H9 (cell line): ENCODE measurements around the gene MPP1. TPM values are rescaled to one million over a fixed set of nuclear protein-coding genes. Genes with fewer than 3 reads are reported as not detected.

Experiments used
- DNase-seq: peaks from one replicate; pipeline ENCODE4 v3.0.0-alpha.2; 2017
- H2AFZ ChIP-seq: one replicate; pipeline ENCODE4 v1.6.1; 2013; ENCODE audit warnings: mild to moderate bottlenecking, low read length, control low read depth, moderate library complexity
- H2AK5ac ChIP-seq: 2 replicates; pipeline ENCODE4 v1.6.1; 2013; ENCODE audit warnings: low read length, control low read depth, mixed read lengths; ENCODE audit not compliant: insufficient read length
- H2BK120ac ChIP-seq: one replicate; pipeline ENCODE4 v1.6.1; 2013; ENCODE audit warnings: low read depth, mild to moderate bottlenecking, low read length, control low read depth, inconsistent platforms; ENCODE audit not compliant: poor library complexity, severe bottlenecking
- H2BK12ac ChIP-seq: 2 replicates; pipeline ENCODE4 v1.6.1; 2013; ENCODE audit warnings: low read length, control low read depth, mixed read lengths, low read depth; ENCODE audit not compliant: insufficient read length
- H2BK15ac ChIP-seq: 2 replicates; pipeline ENCODE4 v1.6.1; 2013; ENCODE audit warnings: low read depth, low read length, control low read depth
- H2BK20ac ChIP-seq: one replicate; pipeline ENCODE4 v1.6.1; 2013; ENCODE audit warnings: low read depth, mild to moderate bottlenecking, low read length, control low read depth, inconsistent platforms; ENCODE audit not compliant: poor library complexity, severe bottlenecking
- H2BK5ac ChIP-seq: 2 replicates; pipeline ENCODE4 v1.6.1; 2013; ENCODE audit warnings: low read length, control low read depth, mixed read lengths; ENCODE audit not compliant: insufficient read length
- H3K14ac ChIP-seq: 2 replicates; pipeline ENCODE4 v1.6.1; 2013; ENCODE audit warnings: low read length, control low read depth; ENCODE audit not compliant: insufficient read depth
- H3K18ac ChIP-seq: 2 replicates; pipeline ENCODE4 v1.6.1; 2013; ENCODE audit warnings: low read depth, mild to moderate bottlenecking, mixed read lengths, low read length, control low read depth; ENCODE audit not compliant: insufficient read length
- H3K23ac ChIP-seq: 2 replicates; pipeline ENCODE4 v1.6.1; 2013; ENCODE audit warnings: low read length, control low read depth, mixed read lengths, low read depth; ENCODE audit not compliant: insufficient read length
- H3K23me2 ChIP-seq: 2 replicates; pipeline ENCODE4 v1.6.1; 2013; ENCODE audit warnings: low read depth, mild to moderate bottlenecking, mixed read lengths, low read length, control low read depth; ENCODE audit not compliant: insufficient read length, poor library complexity, severe bottlenecking
- H3K27ac ChIP-seq: 2 replicates; pipeline ENCODE4 v1.5.1; 2013; ENCODE audit warnings: low read length, control low read depth, mixed read lengths, low read depth; ENCODE audit not compliant: insufficient read length
- H3K27me3 ChIP-seq: 2 replicates; pipeline ENCODE4 v1.6.1; 2013; ENCODE audit warnings: low read length, control low read depth, inconsistent platforms; ENCODE audit not compliant: insufficient read depth
- H3K4ac ChIP-seq: 2 replicates; pipeline ENCODE4 v1.6.1; 2013; ENCODE audit warnings: low read depth, mild to moderate bottlenecking, control low read depth, inconsistent platforms, low read length, moderate library complexity
- H3K4me1 ChIP-seq: 2 replicates; pipeline ENCODE4 v1.6.1; 2013; ENCODE audit warnings: low read length, control low read depth, inconsistent platforms; ENCODE audit not compliant: insufficient read depth
- H3K4me2 ChIP-seq: 2 replicates; pipeline ENCODE4 v1.6.1; 2013; ENCODE audit warnings: low read length, control low read depth, mixed read lengths; ENCODE audit not compliant: insufficient read length, insufficient read depth
- H3K56ac ChIP-seq: 2 replicates; pipeline ENCODE4 v1.6.1; 2013; ENCODE audit warnings: low read depth, mild to moderate bottlenecking, mixed read lengths, low read length, control low read depth; ENCODE audit not compliant: insufficient read length
- H3K79me1 ChIP-seq: 2 replicates; pipeline ENCODE4 v1.6.1; 2013; ENCODE audit warnings: low read depth, mild to moderate bottlenecking, moderate library complexity, low read length, control low read depth, inconsistent platforms; ENCODE audit not compliant: insufficient read depth, poor library complexity, severe bottlenecking
- H3K79me2 ChIP-seq: 2 replicates; pipeline ENCODE4 v1.6.1; 2013; ENCODE audit warnings: low read length, control low read depth, inconsistent platforms; ENCODE audit not compliant: insufficient read depth
- H3K9ac ChIP-seq: 2 replicates; pipeline ENCODE4 v1.6.1; 2013; ENCODE audit warnings: low read length, control low read depth, mixed read lengths; ENCODE audit not compliant: insufficient read length; ENCODE audit errors: extremely low read depth
- H3K9me3 ChIP-seq: one replicate; pipeline ENCODE4 v1.6.1; 2013; ENCODE audit warnings: low read depth, low read length, inconsistent platforms; ENCODE audit not compliant: control insufficient read depth
- H3T11ph ChIP-seq: one replicate; pipeline ENCODE4 v1.6.1; 2013; ENCODE audit warnings: mild to moderate bottlenecking, low read length, control low read depth, inconsistent platforms
- H4K20me1 ChIP-seq: one replicate; pipeline ENCODE4 v1.6.1; 2013; ENCODE audit not compliant: control insufficient read depth, insufficient read length, insufficient read depth
- H4K5ac ChIP-seq: 2 replicates; pipeline ENCODE4 v1.6.1; 2013; ENCODE audit warnings: low read depth, mild to moderate bottlenecking, mixed read lengths, low read length, control low read depth; ENCODE audit not compliant: insufficient read length
- H4K8ac ChIP-seq: replicated peaks from 2 replicates; pipeline ENCODE4 v1.6.1; 2013; ENCODE audit warnings: low read length, control low read depth, mixed read lengths, low read depth; ENCODE audit not compliant: insufficient read length
- H4K91ac ChIP-seq: 2 replicates; pipeline ENCODE4 v1.6.1; 2013; ENCODE audit warnings: low read depth, mild to moderate bottlenecking, moderate library complexity, mixed read lengths, low read length, control low read depth; ENCODE audit not compliant: insufficient read length
- H3K27ac Mint-ChIP-seq, 3 experiments: 2 replicates in 2 of 3; 3 replicates in 1 of 3; pipeline ENCODE4 v1.8.0; 2020 to 2021; ENCODE audit warnings: mixed read lengths in 3 of 3, mild to moderate bottlenecking in 1 of 3, moderate library complexity in 1 of 3
- H3K27me3 Mint-ChIP-seq: 2 replicates; pipeline ENCODE4 v1.8.0; 2021; ENCODE audit warnings: low read depth, mild to moderate bottlenecking, moderate library complexity, mixed read lengths
- H3K36me3 Mint-ChIP-seq, 3 experiments: 2 replicates in 2 of 3; 3 replicates in 1 of 3; pipeline ENCODE4 v1.8.0; 2020 to 2021; ENCODE audit warnings: low read depth in 3 of 3, mixed read lengths in 3 of 3; ENCODE audit not compliant: insufficient read depth in 1 of 3
- H3K4me1 Mint-ChIP-seq, 2 experiments: 2 replicates each; pipeline ENCODE4 v1.8.0; 2020; ENCODE audit warnings: mixed read lengths in 2 of 2
- H3K4me3 Mint-ChIP-seq, 2 experiments: 2 replicates in 1 of 2; 3 replicates in 1 of 2; pipeline ENCODE4 v1.8.0; 2020 to 2021; ENCODE audit warnings: mild to moderate bottlenecking in 2 of 2, mixed read lengths in 2 of 2, moderate library complexity in 1 of 2
- H3K9me3 Mint-ChIP-seq, 2 experiments: 2 replicates in 1 of 2; 3 replicates in 1 of 2; pipeline ENCODE4 v1.8.0; 2020; ENCODE audit warnings: mild to moderate bottlenecking in 2 of 2, mixed read lengths in 2 of 2, moderate library complexity in 1 of 2
- WGBS: extraction: QIAGEN DNeasy Blood & Tissue Kit; methylation state at CpG from one replicate; pipeline ENCODE4 v1.1.7; 2013; ENCODE audit warnings: missing lambda C conversion rate, low lambda C conversion rate, mixed read lengths; ENCODE audit not compliant: insufficient read length; ENCODE audit errors: extremely low coverage; 5-methylcytosine and 5-hydroxymethylcytosine counted together
- total RNA-seq: library from RNA; stranded (reverse); gene quantifications from 2 replicates; pipeline ENCODE4 v1.2.1, GENCODE V29; 2021
- TF ChIP-seq, protein P1 (sequence below): fragments of 200-600 bp; sonication (generic); conservative IDR thresholded peaks from 3 replicates; pipeline ENCODE4 v1.8.0; 2021; ENCODE audit warnings: antibody characterized with exemption, mild to moderate bottlenecking

Gene MPP1
- total RNA-seq, 1 experiment from 2014 or later = 17.9 TPM

DNA sequence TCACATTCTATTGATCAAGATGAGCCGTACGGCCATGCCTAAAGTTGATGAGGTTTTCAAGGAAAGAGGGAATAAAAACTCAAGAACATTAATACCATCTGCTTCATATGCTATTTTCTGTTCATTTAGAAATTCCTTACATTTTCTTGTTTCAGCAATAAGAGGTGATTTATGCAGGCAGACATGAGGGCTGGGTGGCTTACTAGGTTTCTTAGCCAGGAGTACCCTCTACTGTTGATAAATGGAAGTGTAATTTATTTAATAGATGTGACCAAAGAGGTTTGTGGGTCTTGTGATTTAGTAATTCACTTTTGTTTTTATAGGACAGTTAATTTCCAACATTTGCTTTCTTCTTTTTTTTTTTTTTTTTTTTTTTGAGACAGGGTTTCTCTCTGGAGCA is 35.6 kb upstream of the MPP1 start:
- Histone ChIP-seq H3K79me2 (no peaks in the 10 kb centered on the region), H3K23me2 (no peaks in the 10 kb centered on the region), H3K23ac (no peak overlapping the region), H2BK120ac (no peak overlapping the region), H3K4ac (no peak overlapping the region), H2AFZ (no peak overlapping the region), H3K14ac (no peak overlapping the region), H3K27ac (no peak overlapping the region), H2BK20ac (no peak overlapping the region), H3K56ac (no peak overlapping the region), H4K91ac (no peak overlapping the region), H3K27me3 (no peaks in the 10 kb centered on the region), H3K9me3 (peaks cover 22% of the 10 kb centered on the region), H3K18ac (no peak overlapping the region), H4K20me1 (no peaks in the 10 kb centered on the region), H4K5ac (no peak overlapping the region), H4K8ac (no peak overlapping the region), H3K4me2 (no peak overlapping the region), H2AK5ac (no peak overlapping the region), H2BK5ac (no peak overlapping the region), H3K9ac (no peak overlapping the region), H2BK12ac (no peak overlapping the region), H3K4me1 (no peaks in the 10 kb centered on the region), H3T11ph (no peak overlapping the region), H2BK15ac (no peak overlapping the region), H3K79me1 (no peaks in the 10 kb centered on the region)
- no CpG with 5 or more reads among the region's 2 CpGs for WGBS
- H3K9me3 Mint-ChIP-seq = peaks cover 54 to 55% of the 10 kb centered on the region in 2 experiments
- H3K27me3 Mint-ChIP-seq = peaks cover 1% of the 10 kb centered on the region; the same call in 1 of the 2 replicates
- no peaks in the 10 kb centered on the region for H3K4me1 Mint-ChIP-seq
- H3K36me3 Mint-ChIP-seq = peaks cover 0 to 5% (median 0%) of the 10 kb centered on the region in 3 experiments; a peak in 3 of 7 replicates
- no peak overlapping the region for H3K4me3 Mint-ChIP-seq
- H3K27ac Mint-ChIP-seq = no peak overlapping the region
- no peak for DNase-seq
- TF ChIP-seq, protein P1, sequence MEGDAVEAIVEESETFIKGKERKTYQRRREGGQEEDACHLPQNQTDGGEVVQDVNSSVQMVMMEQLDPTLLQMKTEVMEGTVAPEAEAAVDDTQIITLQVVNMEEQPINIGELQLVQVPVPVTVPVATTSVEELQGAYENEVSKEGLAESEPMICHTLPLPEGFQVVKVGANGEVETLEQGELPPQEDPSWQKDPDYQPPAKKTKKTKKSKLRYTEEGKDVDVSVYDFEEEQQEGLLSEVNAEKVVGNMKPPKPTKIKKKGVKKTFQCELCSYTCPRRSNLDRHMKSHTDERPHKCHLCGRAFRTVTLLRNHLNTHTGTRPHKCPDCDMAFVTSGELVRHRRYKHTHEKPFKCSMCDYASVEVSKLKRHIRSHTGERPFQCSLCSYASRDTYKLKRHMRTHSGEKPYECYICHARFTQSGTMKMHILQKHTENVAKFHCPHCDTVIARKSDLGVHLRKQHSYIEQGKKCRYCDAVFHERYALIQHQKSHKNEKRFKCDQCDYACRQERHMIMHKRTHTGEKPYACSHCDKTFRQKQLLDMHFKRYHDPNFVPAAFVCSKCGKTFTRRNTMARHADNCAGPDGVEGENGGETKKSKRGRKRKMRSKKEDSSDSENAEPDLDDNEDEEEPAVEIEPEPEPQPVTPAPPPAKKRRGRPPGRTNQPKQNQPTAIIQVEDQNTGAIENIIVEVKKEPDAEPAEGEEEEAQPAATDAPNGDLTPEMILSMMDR = peak; percentile 67
